B cell (primary cell): ENCODE results near the gene RPL7A. TPM values are rescaled to one million over a fixed set of nuclear protein-coding genes. Genes with fewer than 3 reads are reported as not detected.
"Not testable (repeated sequence)": the region's sequence is repeated elsewhere in the genome, so short reads cannot be mapped to it uniquely, and the experiment has no call there.

Experiments used
- ATAC-seq: fragments of 200-7000 bp; cut with Tn5 transposase; one replicate; pipeline ENCODE4 v1.10.0; 2021; ENCODE audit warnings: low read depth, mild to moderate bottlenecking, moderate number of reproducible peaks, moderate library complexity
- CTCF ChIA-PET: fragments of 350-600 bp; sonication (Branson Sonifier 250); formaldehyde crosslinking; loops from one replicate; lab custom pipeline; 2021; ENCODE audit warnings: antibody characterized with exemption, inconsistent platforms; lab: Charles Lee
- POLR2A ChIA-PET: fragments of 350-600 bp; sonication (Branson Sonifier 250); formaldehyde crosslinking; loops from one replicate; lab custom pipeline; 2021; ENCODE audit warnings: antibody characterized with exemption; lab: Charles Lee
- DNase-seq: peaks from one replicate; pipeline ENCODE4 v3.0.0; 2013
- H2AFZ ChIP-seq: 2 replicates; pipeline ENCODE4 v1.6.1; 2012; ENCODE audit warnings: mild to moderate bottlenecking, low read depth, low read length; ENCODE audit not compliant: insufficient read depth, poor library complexity, severe bottlenecking
- H3K27ac ChIP-seq, 2 donors: 1 replicate in 1 of 2; 2 replicates in 1 of 2; pipeline ENCODE4 v1.5.1; 2012 to 2013; ENCODE audit warnings: low read length in 2 of 2, mild to moderate bottlenecking in 2 of 2, moderate library complexity in 1 of 2
- H3K27me3 ChIP-seq, 4 experiments: fragments of 200-600 bp in 1 of 4; sonication (generic) in 1 of 4; replicated peaks in 1 of 4; 1 replicate in 2 of 4; 2 replicates in 2 of 4; pipeline versions ENCODE4 v1.6.1 to v1.7.0; 2013 to 2016; ENCODE audit warnings: low read length in 3 of 4, mild to moderate bottlenecking in 2 of 4, mixed read lengths in 1 of 4, moderate library complexity in 1 of 4; ENCODE audit not compliant: insufficient read depth in 4 of 4, control insufficient read depth in 3 of 4; ENCODE audit errors: control extremely low read depth in 1 of 4
- H3K36me3 ChIP-seq, 2 experiments: replicated peaks in 1 of 2; 1 replicate in 1 of 2; 2 replicates in 1 of 2; pipeline versions ENCODE4 v1.6.1 to v1.7.1; 2013; ENCODE audit warnings: low read length in 1 of 2; ENCODE audit not compliant: insufficient read depth in 2 of 2, control insufficient read depth in 1 of 2; ENCODE audit errors: control extremely low read depth in 1 of 2, extremely low read depth in 1 of 2
- H3K4me1 ChIP-seq, 2 donors: fragments of 200-600 bp in 1 of 2; sonication (generic) in 1 of 2; 1 replicate in 1 of 2; 2 replicates in 1 of 2; pipeline versions ENCODE4 v1.5.1 to v1.6.1; 2013 to 2017; ENCODE audit warnings: low read length in 2 of 2; ENCODE audit not compliant: control insufficient read depth in 2 of 2, insufficient read depth in 2 of 2
- H3K4me2 ChIP-seq: replicated peaks from 2 replicates; pipeline ENCODE3; 2012; ENCODE audit warnings: mild to moderate bottlenecking, low read depth, low read length; ENCODE audit not compliant: poor library complexity, severe bottlenecking
- H3K4me3 ChIP-seq, 5 experiments: fragments of 200-600 bp in 1 of 5; sonication (generic) in 1 of 5; 1 replicate in 3 of 5; 2 replicates in 2 of 5; pipeline versions ENCODE4 v1.5.1 to v1.7.0; 2011 to 2016; ENCODE audit warnings: low read length in 4 of 5, mild to moderate bottlenecking in 4 of 5, low read depth in 2 of 5, control low read depth in 1 of 5, moderate library complexity in 1 of 5; ENCODE audit not compliant: insufficient read depth in 1 of 5; ENCODE audit errors: control extremely low read depth in 1 of 5, extremely low read depth in 1 of 5
- H3K79me2 ChIP-seq: fragments of 200-600 bp; sonication (generic); one replicate; pipeline ENCODE4 v1.6.0; 2016; ENCODE audit warnings: low read length; ENCODE audit not compliant: control insufficient read depth, insufficient read depth
- H3K9ac ChIP-seq: fragments of 200-600 bp; sonication (generic); 2 replicates; pipeline ENCODE4 v1.6.1; 2017; ENCODE audit warnings: mild to moderate bottlenecking, low read length, moderate library complexity
- H3K9me3 ChIP-seq, 3 donors: one replicate each; pipeline versions ENCODE4 v1.6.1 to v1.7.1; 2013; ENCODE audit warnings: low read length in 2 of 3; ENCODE audit not compliant: control insufficient read depth in 2 of 3, insufficient read depth in 1 of 3; ENCODE audit errors: control extremely low read depth in 1 of 3
- H4K20me1 ChIP-seq: 2 replicates; pipeline ENCODE4 v1.6.0; 2012; ENCODE audit warnings: mild to moderate bottlenecking, low read length; ENCODE audit not compliant: insufficient read depth, control insufficient read depth, poor library complexity, severe bottlenecking
- H3K27ac Mint-ChIP-seq: one replicate; pipeline ENCODE4 v1.8.0; 2021; ENCODE audit warnings: mixed read lengths
- H3K27me3 Mint-ChIP-seq: one replicate; pipeline ENCODE4 v1.8.0; 2021; ENCODE audit warnings: mixed read lengths
- H3K4me1 Mint-ChIP-seq: one replicate; pipeline ENCODE4 v1.8.0; 2021; ENCODE audit warnings: mixed read lengths
- H3K4me3 Mint-ChIP-seq: one replicate; pipeline ENCODE4 v1.8.0; 2021; ENCODE audit warnings: mixed read lengths
- H3K9me3 Mint-ChIP-seq: one replicate; pipeline ENCODE4 v1.8.0; 2022; ENCODE audit warnings: mixed read lengths; ENCODE audit not compliant: insufficient read depth
- EZH2 ChIP-seq: IDR thresholded peaks from 2 replicates; pipeline ENCODE4 v1.6.1; 2012; ENCODE audit warnings: borderline replicate concordance, low read depth, mild to moderate bottlenecking, moderate library complexity, low read length; ENCODE audit not compliant: insufficient read depth, poor library complexity, severe bottlenecking
- WGBS: methylation state at CpG from one replicate; pipeline ENCODE4 v1.1.5; 2013; ENCODE audit warnings: missing lambda C conversion rate; ENCODE audit not compliant: insufficient coverage; 5-methylcytosine and 5-hydroxymethylcytosine counted together
- intact Hi-C: fragments of 100-400 bp; cut with micrococcal nuclease; formaldehyde crosslinking; loops from one replicate; pipeline ENCODE4 v1.10.0; 2022
- polyA minus RNA-seq: library from RNA; depleted of rRNA, polyadenylated mRNA; stranded (reverse); fragments of >200 nt; gene quantifications from 2 replicates; pipeline ENCODE4 v1.2.3, GENCODE V29; 2012
- polyA plus RNA-seq: library from polyadenylated mRNA; depleted of rRNA; stranded (reverse); fragments of >200 nt; gene quantifications from 2 replicates; pipeline ENCODE4 v1.2.3, GENCODE V29; 2012
- total RNA-seq, 2 donors: library from RNA; stranded (reverse); fragments of 120-200 nt in 1 of 2; gene quantifications; 1 replicate in 1 of 2; 2 replicates in 1 of 2; pipeline versions ENCODE4 v1.2.3 to v1.2.4, GENCODE V29; 2013 to 2022
- TF ChIP-seq, protein P1 (sequence below): fragments of 200-600 bp; IDR thresholded peaks from one replicate; pipeline ENCODE4 v1.8.0; 2022; ENCODE audit warnings: antibody characterized with exemption, mild to moderate bottlenecking

The RPL7A gene
- total RNA-seq (2,342 and 2,407 TPM in 2 replicates), polyA plus RNA-seq (3,489 and 3,937 TPM in 2 replicates), polyA minus RNA-seq (1,644 and 1,917 TPM in 2 replicates)
- 3,749 TPM for total RNA-seq (2013)

DNA sequence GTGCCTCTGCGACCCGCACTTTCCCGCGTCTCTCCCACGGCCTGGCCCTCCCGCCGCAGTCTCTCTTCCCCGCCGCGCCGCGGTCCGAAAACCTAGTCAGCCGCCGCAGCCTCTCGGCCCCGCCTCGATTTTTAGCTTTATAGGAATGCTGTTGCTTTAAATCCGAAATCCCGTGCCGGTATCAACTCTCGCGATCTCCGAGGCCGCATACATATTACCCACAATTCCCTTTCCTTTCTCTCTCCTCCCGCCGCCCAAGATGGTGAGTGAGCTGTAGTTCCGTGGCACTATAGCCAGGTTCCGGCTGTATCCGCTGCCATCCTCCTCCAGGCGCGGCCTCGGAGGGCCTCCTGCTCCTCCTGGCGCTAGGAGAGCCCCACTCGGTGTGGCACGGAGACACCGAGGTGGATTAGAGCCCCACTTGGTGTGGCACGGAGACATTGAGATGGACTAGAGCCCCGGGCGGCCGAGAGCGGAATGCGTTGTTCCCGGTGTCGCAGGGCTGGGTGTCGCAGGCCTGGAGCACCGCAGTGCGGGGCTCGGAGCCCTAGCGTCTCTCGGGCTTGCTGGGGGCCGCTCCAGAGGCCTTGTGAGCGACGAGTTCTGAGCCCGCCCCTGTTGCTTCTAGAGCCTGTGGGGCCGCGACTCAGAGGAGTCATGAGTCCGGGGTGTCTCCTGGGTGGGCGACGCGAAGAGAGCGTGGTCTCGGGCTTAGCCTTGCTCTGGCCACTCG, at the start of gene RPL7A, which contains the start of gene MED22:
TSS of gene RPL7A (plus strand) at position 234 of the 733 bp plus-strand sequence. CDS start at position 260, 26 bp downstream.
TSS of gene MED22 (minus strand) at position 147 of the 733 bp plus-strand sequence. CDS start 1,469 bp downstream, outside the sequence.
- H3K4me3 Mint-ChIP-seq: peak within 1 kb of the TSS; percentile 97
- H3K27me3 Mint-ChIP-seq: no peaks in the 10 kb centered on the region
- POLR2A ChIA-PET: interaction anchor here (0.6 to 2.3 kb wide), 13 partner anchors 8 to 1107 kb away, joined by 3 to 18 read pairs (median 4); partner anchors contain the start of genes CACFD1, STKLD1, SURF1 and SURF2
- Histone ChIP-seq H3K4me2 (peak within 1 kb of the TSS; percentile 93), H3K36me3 (peaks cover 0 to 66% of the 10 kb centered on the region in 2 experiments), H3K4me1 (peaks cover 21 to 25% of the 10 kb centered on the region in 2 donors), H4K20me1 (peaks cover 36% of the 10 kb centered on the region), H3K9ac (peak within 1 kb of the TSS; percentile 93), H3K27me3 (no peaks in the 10 kb centered on the region), H2AFZ (peak within 1 kb of the TSS; percentile 83), H3K9me3 (peaks cover 0 to 5% (median 0%) of the 10 kb centered on the region in 3 donors), H3K79me2 (peaks cover 46% of the 10 kb centered on the region), H3K4me3 (peak within 1 kb of the TSS; percentile 86 to 96 (median 92)), H3K27ac (peak within 1 kb of the TSS; percentile 87 to 90)
- peaks cover 36% of the 10 kb centered on the region for H3K4me1 Mint-ChIP-seq
- intact Hi-C loops: loop anchor here (1.0 to 5.0 kb wide), 5 partner anchors 8 to 129 kb away; partner anchors contain the start of genes CACFD1, SLC2A6, STKLD1 and SURF1
- peak; percentile 97 for DNase-seq
- TF ChIP-seq EZH2: no peak
- TF ChIP-seq, protein P1, sequence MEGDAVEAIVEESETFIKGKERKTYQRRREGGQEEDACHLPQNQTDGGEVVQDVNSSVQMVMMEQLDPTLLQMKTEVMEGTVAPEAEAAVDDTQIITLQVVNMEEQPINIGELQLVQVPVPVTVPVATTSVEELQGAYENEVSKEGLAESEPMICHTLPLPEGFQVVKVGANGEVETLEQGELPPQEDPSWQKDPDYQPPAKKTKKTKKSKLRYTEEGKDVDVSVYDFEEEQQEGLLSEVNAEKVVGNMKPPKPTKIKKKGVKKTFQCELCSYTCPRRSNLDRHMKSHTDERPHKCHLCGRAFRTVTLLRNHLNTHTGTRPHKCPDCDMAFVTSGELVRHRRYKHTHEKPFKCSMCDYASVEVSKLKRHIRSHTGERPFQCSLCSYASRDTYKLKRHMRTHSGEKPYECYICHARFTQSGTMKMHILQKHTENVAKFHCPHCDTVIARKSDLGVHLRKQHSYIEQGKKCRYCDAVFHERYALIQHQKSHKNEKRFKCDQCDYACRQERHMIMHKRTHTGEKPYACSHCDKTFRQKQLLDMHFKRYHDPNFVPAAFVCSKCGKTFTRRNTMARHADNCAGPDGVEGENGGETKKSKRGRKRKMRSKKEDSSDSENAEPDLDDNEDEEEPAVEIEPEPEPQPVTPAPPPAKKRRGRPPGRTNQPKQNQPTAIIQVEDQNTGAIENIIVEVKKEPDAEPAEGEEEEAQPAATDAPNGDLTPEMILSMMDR: no peak
- peak; percentile 83 for ATAC-seq
- WGBS: under 1% methylated on average over 62 of the region's 64 CpGs
- H3K9me3 Mint-ChIP-seq: no peaks in the 10 kb centered on the region
- peak within 1 kb of the TSS; percentile 95 for H3K27ac Mint-ChIP-seq
- CTCF ChIA-PET: interaction anchor here (0.5 to 1.2 kb wide), 6 partner anchors 9 to 775 kb away, joined by 3 to 7 read pairs (median 3); partner anchors contain the start of gene SLC2A6

GRCh38 chr9:133299996-133300395, 48.0 kb upstream of the RPL7A start:
- WGBS: 94% methylated on average over 2 of the region's 16 CpGs
- H3K27me3 ChIP-seq, H3K27ac ChIP-seq, H3K27me3 Mint-ChIP-seq, H3K9me3 Mint-ChIP-seq, H3K4me3 Mint-ChIP-seq, ATAC-seq, DNase-seq, H3K4me1 ChIP-seq, H3K4me1 Mint-ChIP-seq, CTCF ChIA-PET, H2AFZ ChIP-seq, intact Hi-C loops, H3K79me2 ChIP-seq, H3K4me2 ChIP-seq, POLR2A ChIA-PET, H3K27ac Mint-ChIP-seq, H4K20me1 ChIP-seq, H3K4me3 ChIP-seq, H3K9ac ChIP-seq, H3K9me3 ChIP-seq, H3K36me3 ChIP-seq: not testable (repeated sequence)
